DMS114 treated with DMSO at 0.1 percent for 48 hours (cell line): ENCODE data around the gene DSCAML1.

Source experiments
- DNase-seq: peaks from one replicate; lab custom pipeline; 2025; ENCODE audit not compliant: unreplicated experiment; lab: John Stamatoyannopoulos, UW

Gene DSCAML1

DNA sequence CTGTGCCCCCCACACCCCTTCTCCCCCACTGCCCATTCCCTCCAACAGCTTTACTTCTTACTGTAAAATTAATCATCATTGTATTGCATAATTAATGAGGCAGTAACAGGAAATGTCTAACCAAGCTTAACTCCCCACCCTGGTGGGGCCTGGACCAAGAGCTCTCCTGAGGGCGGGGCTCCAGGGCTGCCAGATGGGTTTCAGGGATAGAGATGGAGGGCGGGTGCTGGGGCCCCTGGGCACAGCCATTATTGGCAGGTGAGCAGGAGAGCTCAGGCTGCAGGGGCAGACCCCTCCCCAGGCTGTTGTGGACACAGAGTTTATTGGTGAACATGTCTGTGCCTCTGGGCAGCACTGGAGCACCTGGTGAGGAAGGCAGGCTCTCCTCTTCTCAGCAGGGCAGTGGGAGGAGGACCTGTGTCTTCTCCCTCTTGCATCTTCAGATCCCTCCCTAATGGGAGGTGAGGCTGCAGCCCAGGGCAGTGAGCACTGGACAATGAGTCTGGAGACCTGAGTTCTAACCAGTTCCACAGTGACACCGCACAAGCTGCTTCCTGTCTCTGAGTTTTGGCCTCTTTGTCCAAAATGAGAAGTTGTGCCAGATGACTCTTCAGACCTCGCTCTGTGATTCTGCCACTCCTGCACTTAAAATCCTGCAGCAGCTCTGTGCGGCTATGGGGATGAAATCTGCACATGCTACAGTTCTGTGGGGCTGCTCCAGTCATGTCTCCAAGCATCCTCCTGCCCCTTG is 236.1 kb downstream of the DSCAML1 start:
- DNase-seq, result no peak

DNA sequence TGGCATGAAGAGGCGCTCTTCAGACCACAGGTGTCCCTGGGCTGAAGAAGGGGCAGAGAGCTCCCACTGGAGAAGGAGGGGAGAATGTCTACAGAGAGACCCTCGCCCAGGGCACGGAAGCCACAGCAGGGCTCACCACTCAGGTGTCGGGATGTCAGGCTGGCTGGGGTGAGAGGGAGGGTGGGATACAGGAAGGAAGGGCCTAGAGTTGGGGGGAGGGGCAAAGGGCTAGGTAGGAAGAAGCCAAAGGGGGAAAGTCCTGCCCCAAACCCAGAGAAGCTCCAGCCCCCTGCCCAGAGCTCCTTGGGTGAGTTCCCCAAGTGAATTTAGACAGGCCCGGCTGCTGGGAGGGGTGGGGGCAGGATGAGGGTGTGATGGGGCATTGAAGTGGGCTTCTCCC is 237.3 kb downstream of the DSCAML1 start:
- DNase-seq, result no peak

GRCh38 chr11:117557361-117557760 is 239.7 kb downstream of the DSCAML1 start:
- DNase-seq, result no peak

- DNase-seq, result no peak
These were observed 242.2 kb downstream of the DSCAML1 start for GRCh38 chr11:117554601-117555333.

DNA sequence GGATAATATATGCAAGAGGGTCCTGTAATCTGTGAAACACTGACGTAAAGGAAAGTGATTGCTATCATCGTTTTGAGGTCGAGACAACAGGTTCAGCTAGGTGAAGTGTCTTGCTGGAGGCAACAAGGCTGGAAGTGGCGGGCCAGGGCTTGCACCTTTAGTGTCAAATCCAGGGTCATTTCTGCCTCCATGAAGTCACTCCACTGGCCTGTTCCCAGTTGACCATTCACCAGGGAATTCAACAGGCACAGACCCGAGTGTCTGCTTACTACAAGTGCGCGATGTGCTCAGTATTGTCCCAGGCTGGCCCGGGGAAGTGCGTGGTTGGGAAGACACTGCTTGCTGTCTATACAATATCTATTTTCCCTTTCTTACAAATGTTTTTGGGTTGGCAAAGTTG is 244.4 kb downstream of the DSCAML1 start:
- no peak for DNase-seq

- DNase-seq, result no peak
These were observed 245.2 kb downstream of the DSCAML1 start for GRCh38 chr11:117551761-117552343.

GRCh38 chr11:117550466-117550865 is 246.6 kb downstream of the DSCAML1 start:
- DNase-seq, result no peak

DNA sequence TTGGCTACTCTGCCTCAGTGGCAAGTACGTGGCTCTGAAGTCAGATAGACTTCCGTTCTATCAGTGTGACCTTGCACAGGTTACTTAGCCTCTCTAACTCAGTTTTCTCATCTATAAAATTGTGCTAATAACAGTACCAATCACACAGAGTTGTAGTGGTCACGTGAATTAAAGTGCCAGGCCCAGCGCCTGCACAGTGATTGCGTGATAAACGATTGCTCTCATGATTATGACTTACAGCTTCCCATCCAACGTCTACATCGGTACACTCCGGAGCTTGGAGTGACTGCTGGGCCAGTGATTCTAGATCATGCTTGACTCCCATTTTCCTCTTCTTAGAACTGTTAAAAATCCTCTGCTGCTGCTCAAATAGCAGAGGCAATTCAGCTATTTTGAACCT is 247.6 kb downstream of the DSCAML1 start:
- no peak for DNase-seq

DNA sequence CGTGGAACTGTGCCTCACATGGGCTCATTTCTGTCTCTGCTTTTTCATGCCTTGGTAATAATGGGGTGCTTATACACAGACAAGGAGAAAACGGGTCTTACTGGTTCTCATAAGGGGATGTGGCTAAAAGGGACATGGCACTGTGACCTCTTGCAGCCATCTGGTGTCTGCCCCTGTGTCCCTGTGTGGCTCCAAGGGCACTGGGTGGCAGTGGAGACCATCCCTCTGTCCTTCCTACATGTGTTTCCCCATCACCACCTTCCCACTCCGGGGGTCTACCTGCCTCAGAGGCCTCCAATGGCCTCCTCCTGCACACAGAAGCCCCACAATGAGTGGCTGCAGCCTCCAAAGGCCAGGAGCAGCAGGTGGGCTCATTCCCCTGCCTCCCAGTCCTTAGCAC is 248.1 kb downstream of the DSCAML1 start:
- no peak for DNase-seq

- no peak for DNase-seq
These were observed 249.1 kb downstream of the DSCAML1 start for GRCh38 chr11:117547946-117548345.

DNA sequence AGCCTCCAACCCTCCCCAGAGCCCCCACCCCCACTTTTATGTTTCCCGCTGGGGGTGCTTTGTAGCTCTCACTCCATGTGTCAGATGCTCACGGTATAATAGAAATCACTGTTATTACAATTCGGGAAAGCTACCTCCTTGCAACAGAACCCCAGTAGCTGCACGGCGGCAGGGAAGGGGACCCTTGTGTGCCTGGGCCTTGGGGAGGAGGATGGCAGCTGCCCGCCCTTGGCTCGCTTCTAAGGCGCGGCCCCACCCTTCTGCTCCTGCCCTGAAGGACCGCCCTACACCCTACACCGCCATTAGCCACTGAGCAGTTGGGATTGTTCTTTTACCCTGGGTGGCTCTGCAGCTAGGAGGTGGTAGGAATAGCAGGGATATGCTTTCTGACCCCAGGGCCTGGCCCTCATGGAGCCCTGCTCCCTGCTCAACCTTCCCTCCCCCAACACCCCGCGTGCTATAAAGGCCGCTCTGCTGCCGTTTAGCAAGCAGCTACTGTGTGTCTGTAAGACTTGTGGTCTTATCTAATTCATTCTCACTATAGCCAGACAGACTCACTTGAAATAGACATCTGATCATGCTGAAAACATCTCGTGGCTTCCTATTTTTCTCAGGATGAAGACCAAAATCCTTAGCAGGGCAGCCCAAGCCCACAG is 249.7 kb downstream of the DSCAML1 start:
- DNase-seq, result no peak

DNA sequence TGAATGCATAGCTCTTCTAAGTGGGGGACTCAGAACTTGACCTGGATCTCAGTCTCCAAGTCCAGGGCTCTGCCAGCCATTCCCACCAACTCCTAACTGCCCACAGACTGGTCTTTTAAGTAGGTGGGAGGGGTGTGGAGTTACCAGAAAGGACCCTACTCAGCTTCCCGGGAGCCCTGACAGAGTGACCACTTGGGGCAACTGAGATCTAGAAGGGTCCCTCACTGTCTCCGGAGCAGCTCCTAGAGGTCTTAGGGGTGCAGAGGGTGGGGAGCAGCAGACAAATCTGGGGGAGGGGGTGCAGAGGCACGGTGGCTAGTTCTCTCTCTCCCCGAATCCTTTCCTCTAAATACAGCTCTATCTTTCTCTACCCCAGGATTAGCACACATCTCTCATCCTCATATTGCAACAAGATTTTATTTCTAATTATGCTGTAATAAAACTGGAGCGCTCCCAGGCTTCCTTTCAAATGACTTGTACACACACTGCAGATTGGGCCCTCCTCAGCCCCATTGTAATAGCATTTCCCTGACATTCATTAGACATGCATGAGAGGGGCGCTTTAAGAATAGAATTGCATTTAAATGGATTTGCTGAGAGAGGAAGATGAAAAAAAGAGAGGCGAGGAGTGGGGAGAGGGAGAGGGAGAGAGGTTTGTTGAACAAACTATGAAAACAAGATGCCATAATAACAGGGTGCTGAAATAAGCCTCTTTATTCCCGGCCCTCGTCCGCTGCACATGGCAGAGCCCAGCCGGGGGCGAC is 250.4 kb downstream of the DSCAML1 start:
- DNase-seq, result no peak

GRCh38 chr11:117545706-117546105 is 251.3 kb downstream of the DSCAML1 start:
- no peak for DNase-seq

DNA sequence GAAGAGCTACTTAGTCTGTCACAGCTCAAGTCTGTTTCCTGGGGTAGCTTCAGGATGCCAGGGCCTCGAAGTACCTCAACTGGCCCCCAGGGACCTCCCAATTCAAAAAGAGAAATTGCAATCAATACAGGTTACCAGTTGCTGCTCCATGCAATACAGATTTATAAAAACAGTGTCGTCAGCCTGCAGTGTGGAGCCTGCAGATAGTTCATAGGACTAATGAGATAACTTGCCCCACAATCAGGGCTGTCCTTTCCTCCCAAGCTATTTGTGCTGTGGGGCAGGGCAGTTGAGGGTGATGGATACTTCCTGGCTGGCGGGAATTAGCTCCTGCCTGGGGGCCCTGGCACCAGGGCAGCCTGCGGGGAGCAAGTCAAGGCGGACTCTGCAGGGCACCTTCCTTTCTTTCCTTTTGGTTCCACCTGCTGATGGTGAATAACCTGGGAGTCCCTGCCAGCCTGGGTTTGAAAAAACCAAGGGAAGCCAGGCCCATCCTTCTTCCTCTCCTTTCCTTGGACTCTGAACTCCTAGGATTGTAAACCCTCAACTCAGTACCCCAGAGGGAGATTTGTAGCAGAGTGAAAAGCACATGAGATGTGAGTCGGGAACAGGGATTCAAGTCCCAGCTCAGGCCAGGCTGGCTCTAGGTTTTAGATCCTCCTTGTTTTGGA is 252.8 kb downstream of the DSCAML1 start:
- no peak for DNase-seq

DNA sequence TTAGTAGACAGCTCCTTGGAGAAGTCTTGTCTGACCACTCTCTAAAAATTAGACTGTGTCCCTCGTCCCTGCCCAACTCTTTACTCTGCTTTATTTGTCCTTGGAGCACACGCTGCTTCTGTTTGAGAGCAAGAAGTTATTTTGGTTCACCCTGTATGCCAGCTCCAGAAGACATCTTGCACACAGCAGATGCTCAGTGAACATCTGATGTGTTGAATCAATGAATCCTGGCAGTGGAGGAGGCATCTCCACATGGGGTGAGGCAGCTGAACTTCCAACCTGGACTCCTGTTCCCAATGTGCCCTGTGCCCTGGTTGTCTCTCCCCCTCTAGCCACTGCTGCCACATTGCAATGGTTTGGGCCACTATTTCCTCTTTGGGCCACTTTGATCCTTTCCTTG is 255.8 kb downstream of the DSCAML1 start:
- DNase-seq, result no peak

DNA sequence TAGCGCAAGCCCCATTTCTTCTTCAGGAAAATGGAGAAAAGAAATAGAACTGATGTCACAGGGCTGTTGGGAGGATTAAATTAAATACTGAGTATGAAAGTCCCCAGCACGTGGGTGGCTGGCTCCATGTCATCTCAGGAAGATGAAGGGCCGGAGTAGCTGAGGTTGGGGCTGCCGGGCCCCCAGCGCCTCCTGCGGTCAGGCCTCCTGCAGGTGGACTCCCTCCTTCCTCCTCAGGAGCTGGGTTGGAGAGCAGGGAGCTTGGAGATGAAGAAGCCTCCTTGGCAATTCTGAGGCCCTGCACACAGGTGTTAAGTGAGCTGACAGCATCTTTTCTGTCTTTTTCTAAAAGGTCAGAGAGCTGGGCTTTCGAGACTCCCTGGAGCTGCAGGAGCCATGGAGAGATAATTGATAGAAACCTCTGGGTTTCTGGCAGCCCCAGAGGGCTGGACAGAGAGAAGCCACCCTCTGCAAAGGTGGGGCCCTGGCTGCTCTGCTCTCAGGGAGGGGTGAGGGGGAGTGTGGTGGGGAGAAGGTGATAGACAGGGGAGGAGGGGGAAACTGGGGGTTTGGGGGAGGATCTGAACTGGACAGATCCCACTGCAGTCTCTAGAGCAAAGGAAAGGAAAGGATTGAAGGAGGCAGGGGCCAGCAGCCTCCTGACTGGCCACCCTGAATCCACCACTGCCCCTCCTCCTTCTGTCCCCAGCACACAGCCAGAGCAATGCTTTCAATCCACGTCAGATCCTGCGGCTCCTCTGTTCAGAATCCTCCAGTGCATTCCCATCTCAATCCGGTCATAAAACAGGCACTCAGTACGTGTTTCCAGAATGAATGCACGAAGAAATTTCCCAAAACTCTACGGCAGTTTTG is 258.5 kb downstream of the DSCAML1 start:
- DNase-seq, result no peak

DNA sequence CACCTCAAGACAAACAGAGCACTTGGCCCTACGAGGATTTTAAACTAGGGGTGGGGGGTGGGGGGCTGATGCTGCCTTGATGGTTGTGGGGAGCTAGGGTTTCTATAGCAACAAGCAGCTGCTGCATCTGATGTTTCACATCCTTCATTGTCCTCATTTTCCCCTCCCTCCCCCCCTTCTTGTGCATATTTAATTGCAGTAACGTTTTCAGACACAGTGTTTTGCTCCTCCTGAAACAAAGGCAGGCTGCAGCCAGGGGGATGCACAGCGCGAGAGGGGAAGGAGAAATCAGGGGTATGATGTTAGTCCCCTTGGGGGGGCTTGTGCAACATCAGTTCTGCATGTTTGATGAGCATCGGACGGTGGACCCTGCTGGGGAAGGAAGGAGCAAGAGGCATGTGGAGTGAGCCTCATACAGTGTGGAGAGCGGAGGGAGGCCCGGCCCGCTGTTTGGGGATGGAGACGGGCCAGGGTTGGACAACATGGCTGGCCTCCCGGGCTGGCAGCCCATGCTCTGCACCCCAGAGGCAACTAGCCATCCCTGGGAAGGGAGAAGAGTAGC is 261.1 kb downstream of the DSCAML1 start:
- no peak for DNase-seq

- DNase-seq, result no peak
These were observed 261.7 kb downstream of the DSCAML1 start for GRCh38 chr11:117535201-117535849.

DNA sequence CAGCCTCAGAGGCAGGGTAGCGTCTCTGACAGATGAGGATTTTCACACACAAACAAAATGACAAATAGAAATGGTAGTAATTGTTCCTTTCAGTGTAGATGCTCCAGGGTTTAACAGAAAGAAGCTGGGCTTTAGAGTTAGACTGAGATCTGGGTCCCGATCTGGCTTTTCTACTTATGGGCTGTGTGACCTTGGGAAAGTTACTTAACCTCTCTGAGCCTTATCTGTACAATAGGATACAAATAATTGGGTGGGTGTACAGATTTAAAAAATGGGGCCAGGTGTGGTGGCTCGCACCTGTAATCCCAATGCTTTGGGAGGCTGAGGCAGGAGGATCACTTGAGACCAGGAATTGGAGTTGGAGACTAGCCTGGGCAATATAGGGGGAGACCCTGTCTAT is 264.4 kb downstream of the DSCAML1 start:
- DNase-seq, result no peak
